ENCODE results near the gene C2CD3.

The C2CD3 gene

DNA sequence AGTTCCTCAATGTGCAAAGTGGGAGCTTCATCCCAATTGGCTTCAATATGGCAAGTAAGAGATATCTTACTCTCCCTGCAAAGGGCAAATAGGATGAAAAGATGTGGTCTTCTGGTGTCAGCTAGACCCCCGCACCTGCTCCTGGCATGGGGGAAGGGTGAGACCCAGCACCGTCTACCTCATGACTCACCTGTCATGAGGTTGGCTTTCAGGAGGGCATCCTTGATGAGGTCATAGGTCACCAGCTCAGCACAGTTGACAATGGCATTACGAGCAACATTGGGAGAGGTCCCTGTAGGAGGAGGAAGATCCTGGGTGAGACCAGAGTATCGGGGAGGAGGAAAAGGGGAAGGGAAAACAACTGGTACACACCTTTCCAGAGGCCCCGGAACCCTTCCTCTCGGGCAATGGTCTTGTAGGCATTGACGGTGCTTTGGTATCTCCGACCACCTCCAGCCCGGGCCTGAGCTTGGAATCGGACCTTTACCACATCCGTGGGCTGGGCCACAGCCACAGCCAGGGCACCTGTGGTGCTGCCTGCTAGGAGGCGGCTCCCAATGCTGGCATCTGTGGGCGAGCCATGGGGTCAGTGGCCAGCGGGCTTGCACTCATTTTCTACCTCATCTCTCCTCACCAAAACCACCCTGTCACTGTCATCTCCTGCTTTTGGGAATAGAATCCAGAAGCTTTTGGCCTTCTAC is 194.2 kb downstream of the C2CD3 start:
- no peak for DNase-seq

DNA sequence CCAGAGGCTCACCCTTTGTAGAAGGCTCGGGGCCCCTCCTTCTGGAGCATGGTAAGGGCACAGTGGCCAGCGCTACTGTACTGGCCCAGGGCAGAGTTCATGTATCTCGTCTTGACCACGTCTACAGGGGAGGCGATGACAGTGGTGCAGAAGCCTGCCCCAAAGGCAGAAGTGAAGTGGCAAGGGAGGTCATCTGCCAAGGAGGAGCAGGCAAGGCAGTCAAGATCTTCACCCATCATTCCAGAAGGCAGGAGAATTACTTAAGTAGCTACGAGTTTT is 195.4 kb downstream of the C2CD3 start:
- DNase-seq, result no peak

DNA sequence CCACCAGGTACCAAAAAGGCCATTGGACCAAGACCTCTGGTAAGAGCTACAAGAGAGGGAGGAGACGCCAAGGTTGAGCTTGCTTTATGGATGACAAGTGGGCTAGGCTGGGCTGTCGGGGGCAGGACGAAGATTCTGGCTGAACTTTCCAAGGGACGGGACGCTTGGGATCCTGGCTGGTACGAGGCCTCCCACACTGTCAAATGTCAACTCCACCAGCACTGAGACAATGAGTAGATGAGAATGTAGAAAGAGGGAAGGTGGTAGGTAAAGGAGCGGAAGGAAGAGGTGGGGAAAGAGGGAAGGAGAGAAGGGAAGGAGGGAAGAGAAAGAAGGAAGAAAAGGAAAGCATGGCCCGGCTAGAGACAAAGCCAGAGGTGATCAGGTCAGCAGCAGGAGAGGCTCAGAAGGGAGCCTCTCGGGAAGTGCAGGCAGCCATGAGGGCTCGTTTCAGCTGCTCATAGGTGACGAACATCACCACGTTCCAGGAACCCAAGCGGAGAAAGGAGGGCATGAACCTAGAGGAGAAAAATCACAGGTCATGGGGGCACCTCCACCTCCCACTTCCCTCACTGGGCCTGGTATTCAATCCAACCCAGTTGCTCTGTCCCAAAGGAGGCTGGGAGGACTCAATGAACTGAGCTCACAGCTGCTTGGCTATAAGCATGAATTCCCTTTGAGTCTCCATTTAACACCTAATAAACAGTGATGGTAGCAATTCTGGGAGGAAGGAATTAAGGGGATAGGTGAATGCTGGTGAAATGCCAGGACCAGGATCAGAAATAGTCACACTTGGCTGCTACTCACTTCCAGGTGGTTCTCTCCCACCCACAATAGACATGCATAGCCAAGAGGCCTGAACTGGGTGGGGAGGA is 196.0 kb downstream of the C2CD3 start:
- DNase-seq, result no peak

DNA sequence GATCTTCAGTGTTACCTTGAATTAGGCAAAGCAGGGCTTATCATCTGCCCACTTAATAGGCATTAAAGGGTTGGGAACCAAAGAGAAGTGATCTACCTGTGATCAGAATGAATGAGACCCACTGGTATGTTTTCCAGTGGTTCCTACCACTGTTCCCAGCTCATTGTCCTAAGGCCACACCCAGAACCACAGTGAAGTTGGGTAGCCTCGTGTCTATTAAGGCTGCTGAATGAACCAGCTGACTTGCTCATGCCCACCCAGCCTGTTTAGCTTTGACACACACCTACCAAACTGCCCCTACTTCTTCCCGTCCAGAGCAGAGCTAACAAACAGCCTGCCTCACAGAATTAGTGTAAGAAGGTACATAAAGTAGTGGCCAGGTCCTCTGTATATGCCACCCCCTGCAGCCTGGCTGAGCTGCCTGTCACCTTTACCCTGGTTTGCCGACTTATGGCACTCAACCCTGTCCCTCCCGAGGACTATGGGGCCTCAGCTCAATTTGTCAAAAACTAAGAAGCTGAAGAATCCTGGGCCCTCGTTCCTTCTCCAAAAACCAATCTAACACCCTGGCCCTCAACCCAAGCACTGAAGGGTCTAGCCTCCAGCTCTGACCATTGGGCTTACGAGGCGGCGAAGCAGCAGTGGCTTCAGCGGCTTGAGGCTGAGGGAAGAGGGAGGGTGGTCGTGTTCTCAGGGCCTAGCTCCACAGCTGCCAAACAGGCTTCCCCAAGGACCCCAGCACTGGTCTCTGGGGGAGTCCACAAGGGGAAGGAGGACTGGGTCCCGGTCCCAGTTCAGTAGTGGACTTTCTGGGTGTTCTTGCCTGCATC is 198.0 kb downstream of the C2CD3 start:
- DNase-seq, result no peak

DNA sequence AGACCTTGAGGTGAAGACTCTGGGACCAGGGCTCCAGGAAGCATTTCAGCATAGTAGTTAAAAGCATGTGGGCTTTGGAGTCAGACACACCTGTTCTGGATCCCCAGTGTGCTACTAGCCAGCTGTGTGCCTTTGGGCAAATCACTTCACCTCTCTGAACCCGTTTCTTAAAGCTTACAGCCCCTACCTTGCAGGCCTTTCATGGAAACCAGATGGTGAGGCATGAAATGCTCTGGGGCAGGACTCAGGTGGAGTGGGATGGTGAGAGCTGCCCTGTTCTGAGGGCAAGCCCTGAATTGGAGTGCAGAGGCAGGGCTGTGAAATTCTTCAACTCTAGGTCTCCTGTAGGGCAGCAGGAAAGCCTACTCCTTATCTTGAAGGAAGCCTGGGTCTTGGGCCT is 198.6 kb downstream of the C2CD3 start:
- no peak for DNase-seq

DNA sequence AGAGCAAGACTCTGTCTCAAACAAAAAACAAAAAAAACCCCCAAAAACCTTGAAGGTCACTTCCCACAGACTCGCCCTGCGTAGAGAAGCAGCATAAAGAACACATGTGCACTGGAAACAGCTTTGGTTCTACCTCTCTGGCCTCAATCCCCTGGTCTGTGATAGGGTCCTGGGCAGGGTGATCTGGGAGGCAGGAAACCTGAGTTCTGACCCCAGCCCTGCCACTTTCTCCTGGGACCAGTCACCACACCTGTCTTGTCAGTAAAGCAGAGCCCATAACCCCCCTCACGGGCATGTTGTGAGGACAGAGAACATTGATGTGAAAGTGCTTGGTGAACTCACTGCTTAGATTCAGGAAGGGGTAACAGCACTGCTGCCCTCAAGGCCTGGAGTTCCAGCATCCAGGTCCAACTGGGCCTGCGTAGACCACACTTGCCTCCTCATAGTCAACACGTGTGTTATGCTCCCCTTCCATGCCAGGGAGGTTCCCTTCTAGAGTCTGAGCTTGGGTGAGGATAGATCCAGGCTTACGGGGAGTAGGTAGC is 199.6 kb downstream of the C2CD3 start:
- no peak for DNase-seq

DNA sequence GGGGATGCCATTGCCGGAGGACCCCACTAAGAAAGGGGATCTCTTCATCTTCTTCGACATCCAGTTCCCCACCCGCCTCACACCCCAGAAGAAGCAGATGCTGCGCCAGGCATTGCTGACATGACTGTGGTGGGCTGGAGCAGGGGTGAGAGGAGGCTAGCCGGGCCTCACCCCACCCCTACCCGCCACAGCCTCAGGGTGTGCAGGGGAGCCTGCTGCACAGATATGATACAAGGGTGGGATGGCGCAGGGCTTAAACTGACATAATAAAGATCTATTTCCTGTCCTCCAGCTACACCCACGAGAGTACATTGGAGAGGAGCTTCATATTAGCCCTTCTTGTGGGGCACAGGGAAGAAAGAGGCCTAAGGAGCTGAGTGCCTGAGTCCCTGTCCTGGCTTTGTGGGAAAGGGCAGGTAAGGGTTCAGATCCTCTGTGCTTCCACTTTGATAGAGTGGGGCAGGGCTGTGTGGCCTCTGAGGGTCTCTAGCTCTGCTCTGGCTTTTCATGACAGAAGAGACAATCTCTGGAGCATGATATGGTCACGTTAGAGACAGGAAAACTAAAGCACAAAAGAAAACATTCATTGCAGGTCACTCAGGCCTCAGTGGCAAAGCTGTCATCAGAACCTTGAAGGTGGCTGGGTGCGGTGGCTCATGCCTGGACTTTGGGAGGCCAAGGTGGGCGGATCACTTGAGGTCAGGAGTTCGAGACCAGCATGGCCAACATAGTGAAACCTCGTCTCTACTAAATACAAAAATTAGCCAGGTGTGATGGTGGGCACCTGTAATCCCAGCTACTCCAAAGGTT is 200.6 kb downstream of the C2CD3 start:
- no peak for DNase-seq

DNA sequence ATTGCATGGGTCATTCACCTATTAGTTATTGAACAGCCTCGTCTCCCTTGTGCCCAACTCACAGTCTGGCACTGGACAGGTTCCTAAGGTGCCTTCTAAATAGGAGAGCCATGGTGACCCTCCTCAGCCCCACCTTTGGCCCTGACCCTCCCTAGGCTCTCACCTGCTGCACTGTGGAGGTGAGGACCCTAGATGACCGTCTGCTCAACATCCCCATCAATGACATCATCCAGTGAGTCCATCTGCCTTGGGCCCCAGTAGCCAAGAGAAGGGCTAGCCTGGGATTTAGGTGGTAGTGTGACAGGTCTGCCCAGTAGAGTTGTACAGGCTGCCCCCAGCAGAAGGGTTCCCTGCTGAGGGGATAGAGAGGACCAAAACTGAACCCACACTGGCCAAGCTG is 201.7 kb downstream of the C2CD3 start:
- DNase-seq, result no peak

DNA sequence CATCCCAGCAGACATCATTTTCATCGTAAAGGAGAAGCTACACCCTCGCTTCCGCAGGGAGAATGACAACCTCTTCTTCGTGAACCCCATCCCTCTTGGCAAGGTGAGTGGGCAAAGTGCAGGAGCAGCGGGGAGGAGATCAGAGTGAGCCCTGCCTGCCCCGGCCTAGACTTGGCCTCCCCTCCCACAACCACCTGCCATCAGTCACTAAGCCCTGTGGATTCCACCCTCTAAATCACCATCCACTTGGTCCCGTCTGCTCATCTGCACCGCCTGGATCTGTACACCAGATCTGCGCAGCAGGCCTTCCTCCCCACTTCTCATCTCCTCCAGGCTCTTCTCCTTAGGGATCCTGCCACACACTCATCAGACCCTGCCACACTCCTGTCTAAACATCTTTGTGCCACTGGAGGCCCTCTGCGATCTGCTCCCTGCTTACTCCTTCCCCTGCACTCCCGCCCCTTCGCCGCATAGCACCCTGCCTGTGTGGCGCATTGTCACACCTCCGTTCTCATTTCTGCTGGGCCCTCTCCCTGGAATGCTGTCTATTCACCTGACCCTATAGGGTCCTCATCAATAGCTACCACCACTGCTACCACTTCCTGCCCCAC is 202.3 kb downstream of the C2CD3 start:
- DNase-seq, result no peak

DNA sequence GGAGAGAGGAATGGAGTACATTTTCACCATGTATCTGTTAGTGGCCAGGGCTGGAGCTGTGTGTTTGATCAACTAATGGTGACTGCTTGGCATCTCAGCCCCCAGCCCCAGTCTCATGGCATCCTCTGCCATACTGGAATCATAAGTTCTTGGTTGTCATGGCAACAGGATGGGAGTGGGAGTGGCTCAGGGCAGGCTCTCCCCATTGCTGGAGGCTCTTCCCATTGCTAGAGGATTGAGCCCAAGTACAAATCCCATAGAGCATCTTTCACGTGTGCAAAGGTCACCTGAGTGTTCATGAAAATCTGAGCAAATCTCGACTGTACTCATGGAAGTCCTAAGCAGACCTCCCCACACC is 205.1 kb downstream of the C2CD3 start:
- no peak for DNase-seq

DNA sequence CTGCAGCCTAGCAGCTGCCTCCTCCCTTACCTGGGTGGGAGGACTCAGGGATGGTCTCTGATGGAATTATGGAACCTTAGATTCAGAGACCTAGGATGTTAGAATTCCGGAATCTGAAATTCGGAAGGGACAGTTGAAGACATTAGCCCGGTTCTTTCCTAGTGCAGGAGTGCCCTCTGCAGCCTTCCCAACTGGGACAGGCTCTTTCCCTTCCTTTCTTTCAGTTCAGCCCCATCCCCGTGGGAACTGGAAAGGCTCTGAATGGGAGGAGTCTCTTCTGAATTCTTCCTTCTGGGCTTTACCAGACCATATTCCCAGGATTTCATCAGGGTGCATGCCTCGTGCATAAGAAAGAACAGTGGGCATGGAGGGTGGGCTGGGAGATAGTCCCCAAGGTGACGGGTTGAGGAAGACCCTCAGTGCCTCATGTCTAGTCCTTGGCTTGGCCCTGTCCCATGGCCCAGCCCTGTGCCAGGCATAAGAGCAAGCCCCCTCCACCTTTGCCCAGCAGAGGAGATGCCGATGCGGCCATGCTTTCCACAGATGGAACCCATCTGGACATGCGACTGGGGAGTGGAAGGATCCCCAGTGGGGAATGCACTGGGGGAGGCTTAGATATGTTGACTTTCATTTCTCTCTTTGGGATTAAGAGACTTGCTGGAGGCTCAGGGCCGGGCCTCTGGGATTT is 205.6 kb downstream of the C2CD3 start:
- no peak for DNase-seq

DNA sequence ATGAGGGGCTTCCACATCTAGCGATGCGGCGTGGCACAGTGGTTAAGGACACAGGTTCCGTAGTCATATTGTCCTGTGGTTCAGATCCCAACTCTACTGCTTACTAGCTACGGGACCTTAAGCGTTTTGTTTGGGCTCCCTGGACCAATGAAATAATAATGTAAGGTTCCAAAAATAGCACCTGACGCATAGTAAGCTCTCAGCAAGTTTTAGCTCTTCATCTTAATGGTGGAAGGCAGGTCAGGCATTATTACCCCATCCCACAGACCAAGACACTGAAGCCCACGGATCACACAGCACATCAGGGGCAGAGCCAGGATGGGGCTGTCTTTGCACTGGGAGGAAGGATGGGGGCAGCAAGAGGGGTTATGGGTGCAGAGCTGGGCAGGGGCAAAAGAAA is 206.9 kb downstream of the C2CD3 start:
- no peak for DNase-seq
